B cell (primary cell): ENCODE data around the gene SAMSN1.

Experiments used
- CTCF ChIP-seq: fragments of 200-600 bp; IDR thresholded peaks from one replicate; pipeline ENCODE4 v1.8.0; 2022; ENCODE audit warnings: antibody characterized with exemption, mild to moderate bottlenecking
- EZH2 ChIP-seq: IDR thresholded peaks from 2 replicates; pipeline ENCODE4 v1.6.1; 2012; ENCODE audit warnings: borderline replicate concordance, low read depth, mild to moderate bottlenecking, moderate library complexity, low read length; ENCODE audit not compliant: insufficient read depth, poor library complexity, severe bottlenecking

GRCh38 chr21:14526836-14527695 lies 19.0 kb downstream of the SAMSN1 start:
- TF ChIP-seq CTCF (no peak), EZH2 (no peak)
